Measurements from ENCODE around the gene UBE3B.

DNA sequence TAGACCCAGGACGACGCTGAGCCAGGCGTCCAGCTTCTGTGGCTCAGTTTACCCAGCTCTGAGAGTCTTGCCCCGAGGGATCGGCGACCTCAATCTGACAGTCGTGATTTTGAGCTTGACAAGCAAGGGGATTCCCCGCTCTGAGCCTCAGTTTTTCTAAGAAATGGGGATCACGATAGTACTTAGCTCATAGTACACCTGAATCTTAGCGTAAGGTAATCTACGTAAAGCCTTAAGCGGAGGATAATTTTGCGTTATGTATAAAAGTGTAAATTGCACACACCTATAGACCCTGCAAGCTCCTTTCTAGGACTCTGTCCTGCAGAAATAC is 96.4 kb downstream of the UBE3B start:
- TF ChIP-seq, protein P1, sequence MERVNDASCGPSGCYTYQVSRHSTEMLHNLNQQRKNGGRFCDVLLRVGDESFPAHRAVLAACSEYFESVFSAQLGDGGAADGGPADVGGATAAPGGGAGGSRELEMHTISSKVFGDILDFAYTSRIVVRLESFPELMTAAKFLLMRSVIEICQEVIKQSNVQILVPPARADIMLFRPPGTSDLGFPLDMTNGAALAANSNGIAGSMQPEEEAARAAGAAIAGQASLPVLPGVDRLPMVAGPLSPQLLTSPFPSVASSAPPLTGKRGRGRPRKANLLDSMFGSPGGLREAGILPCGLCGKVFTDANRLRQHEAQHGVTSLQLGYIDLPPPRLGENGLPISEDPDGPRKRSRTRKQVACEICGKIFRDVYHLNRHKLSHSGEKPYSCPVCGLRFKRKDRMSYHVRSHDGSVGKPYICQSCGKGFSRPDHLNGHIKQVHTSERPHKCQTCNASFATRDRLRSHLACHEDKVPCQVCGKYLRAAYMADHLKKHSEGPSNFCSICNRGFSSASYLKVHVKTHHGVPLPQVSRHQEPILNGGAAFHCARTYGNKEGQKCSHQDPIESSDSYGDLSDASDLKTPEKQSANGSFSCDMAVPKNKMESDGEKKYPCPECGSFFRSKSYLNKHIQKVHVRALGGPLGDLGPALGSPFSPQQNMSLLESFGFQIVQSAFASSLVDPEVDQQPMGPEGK (CRISPR knock-in tag; IDR thresholded peaks at IDR 0.05; ENCODE audit: borderline replicate concordance) = no peak
- TF ChIP-seq, protein P2, sequence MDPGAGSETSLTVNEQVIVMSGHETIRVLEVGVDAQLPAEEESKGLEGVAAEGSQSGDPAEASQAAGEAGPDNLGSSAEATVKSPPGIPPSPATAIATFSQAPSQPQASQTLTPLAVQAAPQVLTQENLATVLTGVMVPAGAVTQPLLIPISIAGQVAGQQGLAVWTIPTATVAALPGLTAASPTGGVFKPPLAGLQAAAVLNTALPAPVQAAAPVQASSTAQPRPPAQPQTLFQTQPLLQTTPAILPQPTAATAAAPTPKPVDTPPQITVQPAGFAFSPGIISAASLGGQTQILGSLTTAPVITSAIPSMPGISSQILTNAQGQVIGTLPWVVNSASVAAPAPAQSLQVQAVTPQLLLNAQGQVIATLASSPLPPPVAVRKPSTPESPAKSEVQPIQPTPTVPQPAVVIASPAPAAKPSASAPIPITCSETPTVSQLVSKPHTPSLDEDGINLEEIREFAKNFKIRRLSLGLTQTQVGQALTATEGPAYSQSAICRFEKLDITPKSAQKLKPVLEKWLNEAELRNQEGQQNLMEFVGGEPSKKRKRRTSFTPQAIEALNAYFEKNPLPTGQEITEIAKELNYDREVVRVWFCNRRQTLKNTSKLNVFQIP (CRISPR knock-in tag; IDR thresholded peaks at IDR 0.05; ENCODE audit: borderline replicate concordance, low read depth) = no peak
- no peak for TF ChIP-seq ESRRG (CRISPR knock-in tag; IDR thresholded peaks at IDR 0.05)
- no peak for TF ChIP-seq BACH2 (CRISPR knock-in tag; IDR thresholded peaks at IDR 0.05; ENCODE audit: borderline replicate concordance)
- TF ChIP-seq SNAI2 (CRISPR knock-in tag; IDR thresholded peaks at IDR 0.05) = no peak
- TF ChIP-seq ISL1 (CRISPR knock-in tag; IDR thresholded peaks at IDR 0.05) = no peak

All from SK-N-SH treated with all-trans-retinoic acid at 6 μM for 48 hours (cell line).